SK-N-SH treated with all-trans-retinoic acid at 6 μM for 48 hours (cell line): ENCODE data around the gene TULP1.

Experiments
- ATAC-seq: fragments of 200-7000 bp; cut with Tn5 transposase; 3 replicates; pipeline ENCODE4 v1.9.1; 2020; ENCODE audit warnings: mild to moderate bottlenecking, moderate library complexity
- ARNTL ChIP-seq: fragments of 450-650 bp; formaldehyde crosslinking; IDR thresholded peaks from 2 replicates; pipeline ENCODE4 v1.5.0; 2020; ENCODE audit warnings: low read depth, mild to moderate bottlenecking, moderate library complexity, borderline replicate concordance
- BACH2 ChIP-seq: fragments of 250-450 bp; sonication (Bioruptor Pico); IDR thresholded peaks from 2 replicates; pipeline ENCODE4 v1.9.0; 2021; ENCODE audit warnings: mild to moderate bottlenecking, borderline replicate concordance
- CSDC2 ChIP-seq: fragments of 250-450 bp; sonication (Bioruptor Pico); IDR thresholded peaks from 2 replicates; pipeline ENCODE4 v1.5.0; 2020; ENCODE audit warnings: mild to moderate bottlenecking, moderate library complexity
- ESRRG ChIP-seq: fragments of 250-450 bp; sonication (Bioruptor Pico); IDR thresholded peaks from 2 replicates; pipeline ENCODE4 v1.6.1; 2021; ENCODE audit warnings: mild to moderate bottlenecking
- ISL1 ChIP-seq: fragments of 250-450 bp; sonication (Bioruptor Pico); IDR thresholded peaks from 2 replicates; pipeline ENCODE4 v2.1.2; 2022; ENCODE audit warnings: mild to moderate bottlenecking, moderate library complexity
- OSR1 ChIP-seq: fragments of 250-450 bp; sonication (Bioruptor Pico); IDR thresholded peaks from 2 replicates; pipeline ENCODE4 v1.8.0; 2022; ENCODE audit warnings: moderate library complexity, mild to moderate bottlenecking, inconsistent platforms
- PATZ1 ChIP-seq: fragments of 250-450 bp; sonication (Bioruptor Pico); IDR thresholded peaks from 2 replicates; pipeline ENCODE4 v1.8.0; 2020; ENCODE audit warnings: mild to moderate bottlenecking, moderate library complexity, borderline replicate concordance
- POU6F1 ChIP-seq: fragments of 250-450 bp; sonication (Bioruptor Pico); IDR thresholded peaks from 2 replicates; pipeline ENCODE4 v1.8.0; 2021; ENCODE audit warnings: low read depth, mild to moderate bottlenecking, moderate library complexity, borderline replicate concordance
- PPARA ChIP-seq: fragments of 250-450 bp; sonication (Bioruptor Pico); IDR thresholded peaks from 2 replicates; pipeline ENCODE4 v1.5.0; 2020; ENCODE audit warnings: mild to moderate bottlenecking, borderline replicate concordance
- RARB ChIP-seq: fragments of 250-450 bp; sonication (Bioruptor Pico); IDR thresholded peaks from 2 replicates; pipeline ENCODE4 v1.8.0; 2021; ENCODE audit warnings: mild to moderate bottlenecking, moderate library complexity
- SNAI2 ChIP-seq: fragments of 250-450 bp; sonication (Bioruptor Pico); IDR thresholded peaks from 2 replicates; pipeline ENCODE4 v1.5.0; 2020; ENCODE audit warnings: mild to moderate bottlenecking, moderate library complexity
- TCF4 ChIP-seq: fragments of 250-450 bp; sonication (Bioruptor Pico); IDR thresholded peaks from 2 replicates; pipeline ENCODE4 v1.8.0; 2021; ENCODE audit warnings: mild to moderate bottlenecking, moderate library complexity, borderline replicate concordance
- ZC3H10 ChIP-seq: fragments of 250-450 bp; sonication (Bioruptor Pico); IDR thresholded peaks from 2 replicates; pipeline ENCODE4 v1.5.1; 2021; ENCODE audit warnings: mild to moderate bottlenecking, moderate library complexity
- ZFP3 ChIP-seq: fragments of 250-450 bp; sonication (Bioruptor Pico); IDR thresholded peaks from 2 replicates; pipeline ENCODE4 v1.5.0; 2020; ENCODE audit warnings: mild to moderate bottlenecking, moderate library complexity
- ZFP30 ChIP-seq: fragments of 450-650 bp; formaldehyde crosslinking; IDR thresholded peaks from 2 replicates; pipeline ENCODE4 v1.5.0; 2022; ENCODE audit warnings: mild to moderate bottlenecking, moderate library complexity
- ZNF70 ChIP-seq: fragments of 450-650 bp; formaldehyde crosslinking; IDR thresholded peaks from 2 replicates; pipeline ENCODE4 v1.5.0; 2020; ENCODE audit warnings: mild to moderate bottlenecking, moderate library complexity
- TF ChIP-seq, protein P1 (sequence below): fragments of 250-450 bp; sonication (Bioruptor Pico); IDR thresholded peaks from 2 replicates; pipeline ENCODE4 v1.5.0; 2020; ENCODE audit warnings: mild to moderate bottlenecking, moderate library complexity
- TF ChIP-seq, protein P2 (sequence below): fragments of 250-450 bp; sonication (Bioruptor Pico); IDR thresholded peaks from 2 replicates; pipeline ENCODE4 v1.5.1; 2021; ENCODE audit warnings: mild to moderate bottlenecking, moderate library complexity
- TF ChIP-seq, protein P3 (sequence below): fragments of 250-450 bp; sonication (Bioruptor Pico); IDR thresholded peaks from 2 replicates; pipeline ENCODE4 v1.5.1; 2020; ENCODE audit warnings: low read depth, mild to moderate bottlenecking, moderate library complexity

The TULP1 gene

GRCh38 chr6:35495258-35496035, 17.2 kb downstream of the TULP1 start:
- TF ChIP-seq BACH2 (no peak), ESRRG (no peak), ZFP30 (no peak)
- TF ChIP-seq, all 23 proteins: peak for 0
- no peak; the same call in 2 of the 3 replicates for ATAC-seq

- TF ChIP-seq CSDC2, result no peak
- TF ChIP-seq, protein P1, sequence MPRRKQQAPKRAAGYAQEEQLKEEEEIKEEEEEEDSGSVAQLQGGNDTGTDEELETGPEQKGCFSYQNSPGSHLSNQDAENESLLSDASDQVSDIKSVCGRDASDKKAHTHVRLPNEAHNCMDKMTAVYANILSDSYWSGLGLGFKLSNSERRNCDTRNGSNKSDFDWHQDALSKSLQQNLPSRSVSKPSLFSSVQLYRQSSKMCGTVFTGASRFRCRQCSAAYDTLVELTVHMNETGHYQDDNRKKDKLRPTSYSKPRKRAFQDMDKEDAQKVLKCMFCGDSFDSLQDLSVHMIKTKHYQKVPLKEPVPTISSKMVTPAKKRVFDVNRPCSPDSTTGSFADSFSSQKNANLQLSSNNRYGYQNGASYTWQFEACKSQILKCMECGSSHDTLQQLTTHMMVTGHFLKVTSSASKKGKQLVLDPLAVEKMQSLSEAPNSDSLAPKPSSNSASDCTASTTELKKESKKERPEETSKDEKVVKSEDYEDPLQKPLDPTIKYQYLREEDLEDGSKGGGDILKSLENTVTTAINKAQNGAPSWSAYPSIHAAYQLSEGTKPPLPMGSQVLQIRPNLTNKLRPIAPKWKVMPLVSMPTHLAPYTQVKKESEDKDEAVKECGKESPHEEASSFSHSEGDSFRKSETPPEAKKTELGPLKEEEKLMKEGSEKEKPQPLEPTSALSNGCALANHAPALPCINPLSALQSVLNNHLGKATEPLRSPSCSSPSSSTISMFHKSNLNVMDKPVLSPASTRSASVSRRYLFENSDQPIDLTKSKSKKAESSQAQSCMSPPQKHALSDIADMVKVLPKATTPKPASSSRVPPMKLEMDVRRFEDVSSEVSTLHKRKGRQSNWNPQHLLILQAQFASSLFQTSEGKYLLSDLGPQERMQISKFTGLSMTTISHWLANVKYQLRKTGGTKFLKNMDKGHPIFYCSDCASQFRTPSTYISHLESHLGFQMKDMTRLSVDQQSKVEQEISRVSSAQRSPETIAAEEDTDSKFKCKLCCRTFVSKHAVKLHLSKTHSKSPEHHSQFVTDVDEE (CRISPR knock-in tag), result no peak
- no peak for TF ChIP-seq RARB (CRISPR knock-in tag)
- TF ChIP-seq TCF4, result no peak
- TF ChIP-seq PPARA (CRISPR knock-in tag), result no peak
- no peak for TF ChIP-seq PATZ1
- no peak for TF ChIP-seq ISL1 (CRISPR knock-in tag)
- TF ChIP-seq, protein P2, sequence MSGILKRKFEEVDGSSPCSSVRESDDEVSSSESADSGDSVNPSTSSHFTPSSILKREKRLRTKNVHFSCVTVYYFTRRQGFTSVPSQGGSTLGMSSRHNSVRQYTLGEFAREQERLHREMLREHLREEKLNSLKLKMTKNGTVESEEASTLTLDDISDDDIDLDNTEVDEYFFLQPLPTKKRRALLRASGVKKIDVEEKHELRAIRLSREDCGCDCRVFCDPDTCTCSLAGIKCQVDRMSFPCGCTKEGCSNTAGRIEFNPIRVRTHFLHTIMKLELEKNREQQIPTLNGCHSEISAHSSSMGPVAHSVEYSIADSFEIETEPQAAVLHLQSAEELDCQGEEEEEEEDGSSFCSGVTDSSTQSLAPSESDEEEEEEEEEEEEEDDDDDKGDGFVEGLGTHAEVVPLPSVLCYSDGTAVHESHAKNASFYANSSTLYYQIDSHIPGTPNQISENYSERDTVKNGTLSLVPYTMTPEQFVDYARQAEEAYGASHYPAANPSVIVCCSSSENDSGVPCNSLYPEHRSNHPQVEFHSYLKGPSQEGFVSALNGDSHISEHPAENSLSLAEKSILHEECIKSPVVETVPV (CRISPR knock-in tag), result no peak
- TF ChIP-seq ESRRG, result no peak
- TF ChIP-seq ARNTL (CRISPR knock-in tag), result no peak
- no peak for TF ChIP-seq POU6F1 (CRISPR knock-in tag)
- TF ChIP-seq BACH2, result no peak
- TF ChIP-seq, protein P3, sequence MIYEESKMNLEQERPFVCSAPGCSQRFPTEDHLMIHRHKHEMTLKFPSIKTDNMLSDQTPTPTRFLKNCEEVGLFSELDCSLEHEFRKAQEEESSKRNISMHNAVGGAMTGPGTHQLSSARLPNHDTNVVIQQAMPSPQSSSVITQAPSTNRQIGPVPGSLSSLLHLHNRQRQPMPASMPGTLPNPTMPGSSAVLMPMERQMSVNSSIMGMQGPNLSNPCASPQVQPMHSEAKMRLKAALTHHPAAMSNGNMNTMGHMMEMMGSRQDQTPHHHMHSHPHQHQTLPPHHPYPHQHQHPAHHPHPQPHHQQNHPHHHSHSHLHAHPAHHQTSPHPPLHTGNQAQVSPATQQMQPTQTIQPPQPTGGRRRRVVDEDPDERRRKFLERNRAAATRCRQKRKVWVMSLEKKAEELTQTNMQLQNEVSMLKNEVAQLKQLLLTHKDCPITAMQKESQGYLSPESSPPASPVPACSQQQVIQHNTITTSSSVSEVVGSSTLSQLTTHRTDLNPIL (CRISPR knock-in tag), result no peak
- TF ChIP-seq ZNF70 (CRISPR knock-in tag), result no peak
- TF ChIP-seq SNAI2 (CRISPR knock-in tag), result no peak
- no peak for ATAC-seq
Measured at GRCh38 chr6:35494161-35494563, 18.5 kb downstream of the TULP1 start.

GRCh38 chr6:35493307-35493983, 19.3 kb downstream of the TULP1 start:
- no peak for ATAC-seq
- TF ChIP-seq TCF4, result no peak
- no peak for TF ChIP-seq CSDC2
- TF ChIP-seq OSR1 (CRISPR knock-in tag), result no peak
- TF ChIP-seq ZFP3, result no peak
- TF ChIP-seq ZC3H10, result no peak
- no peak for TF ChIP-seq PATZ1
- no peak for TF ChIP-seq RARB (CRISPR knock-in tag)
- TF ChIP-seq, protein P1 (CRISPR knock-in tag), result no peak
- no peak for TF ChIP-seq ZNF70 (CRISPR knock-in tag)
